K562 (cell line): ENCODE results near the gene SEC24C. TPM values are rescaled to one million over a fixed set of nuclear protein-coding genes. Genes with fewer than 3 reads are reported as not detected.
A peak's percentile ranks its signal among the peaks of the same experiment; 100 is the strongest.

Experiments used
- CBX8 ChIP-seq: fragments of 200-600 bp; sonication (generic); IDR thresholded peaks from 2 replicates; pipeline ENCODE4 v1.6.1; 2012; ENCODE audit warnings: borderline replicate concordance, mixed run types, low read depth, mild to moderate bottlenecking, moderate library complexity, mixed read lengths, low read length, control low read depth, inconsistent platforms; ENCODE audit not compliant: poor library complexity, severe bottlenecking; ENCODE audit errors: extremely low read depth
- CREB1 ChIP-seq, 2 experiments: sonication (generic) in 1 of 2; formaldehyde crosslinking in 1 of 2; IDR thresholded peaks; 2 replicates each; pipeline versions ENCODE4 v1.6.1 to v1.8.0; 2012 to 2022; ENCODE audit warnings: inconsistent platforms in 1 of 2, mild to moderate bottlenecking in 1 of 2, missing genetic modification reagents in 1 of 2, moderate library complexity in 1 of 2
- DPF2 ChIP-seq: fragments of 450-650 bp; IDR thresholded peaks from 2 replicates; pipeline ENCODE4 v1.6.1; 2016
- ESRRA ChIP-seq: fragments of 450-650 bp; IDR thresholded peaks from 2 replicates; pipeline ENCODE4 v1.6.1; 2014; ENCODE audit warnings: low read depth, mild to moderate bottlenecking, moderate library complexity, borderline replicate concordance
- ETV5 ChIP-seq: sonication (generic); formaldehyde crosslinking; IDR thresholded peaks from 2 replicates; pipeline ENCODE4 v1.4.0; 2020; ENCODE audit warnings: low read depth, mild to moderate bottlenecking, missing genetic modification reagents
- ETV6 ChIP-seq, 3 experiments: fragments of 150-350 bp in 1 of 3; sonication (generic) in 1 of 3; formaldehyde crosslinking in 1 of 3; IDR thresholded peaks; 2 replicates each; pipeline versions ENCODE4 v1.6.1 to v1.8.0; 2014 to 2022; ENCODE audit warnings: borderline replicate concordance in 2 of 3, low read depth in 2 of 3, antibody characterized with exemption in 1 of 3, low read length in 1 of 3, mild to moderate bottlenecking in 1 of 3, missing genetic modification reagents in 1 of 3
- GTF2E2 ChIP-seq: fragments of 200-800 bp; sonication (Bioruptor generic); IDR thresholded peaks from 2 replicates; pipeline ENCODE4 v1.6.1; 2016; ENCODE audit warnings: missing genetic modification characterization, missing compliant biosample characterization
- HNRNPL ChIP-seq: fragments of 200-400 bp; formaldehyde crosslinking; IDR thresholded peaks from 2 replicates; pipeline ENCODE4 v1.6.1; 2017; ENCODE audit warnings: low read depth, mild to moderate bottlenecking, low read length
- MAFF ChIP-seq: IDR thresholded peaks from 2 replicates; pipeline ENCODE4 v1.6.1; 2012; ENCODE audit warnings: low read length, improper control_type of control experiment
- MCM5 ChIP-seq: fragments of 450-650 bp; IDR thresholded peaks from 2 replicates; pipeline ENCODE4 v1.6.1; 2016; ENCODE audit warnings: low read depth
- MEF2D ChIP-seq: conservative IDR thresholded peaks from 2 replicates; pipeline ENCODE4 v1.6.1; 2016; ENCODE audit warnings: low read depth, missing genetic modification characterization, missing compliant biosample characterization
- NFIC ChIP-seq: fragments of 450-650 bp; IDR thresholded peaks from 2 replicates; pipeline ENCODE4 v1.6.1; 2017; ENCODE audit warnings: mild to moderate bottlenecking, inconsistent platforms
- PPARD ChIP-seq: fragments of 250-450 bp; sonication (Bioruptor Pico); IDR thresholded peaks from 2 replicates; pipeline ENCODE4 v1.8.0; 2022; ENCODE audit warnings: inconsistent platforms, mild to moderate bottlenecking, moderate library complexity
- RBM14 ChIP-seq: fragments of 200-400 bp; formaldehyde crosslinking; IDR thresholded peaks from 2 replicates; pipeline ENCODE4 v1.6.1; 2018; ENCODE audit warnings: low read depth, mild to moderate bottlenecking, low read length, moderate library complexity, borderline replicate concordance; ENCODE audit not compliant: insufficient read depth
- RHOXF2B ChIP-seq: fragments of 250-450 bp; sonication (Bioruptor Pico); conservative IDR thresholded peaks from 2 replicates; pipeline ENCODE4 v1.5.1; 2021
- SAFB ChIP-seq: fragments of 200-400 bp; formaldehyde crosslinking; IDR thresholded peaks from 2 replicates; pipeline ENCODE4 v1.6.1; 2017; ENCODE audit warnings: low read depth, low read length, borderline replicate concordance
- SIN3B ChIP-seq: fragments of 450-650 bp; IDR thresholded peaks from 2 replicates; pipeline ENCODE4 v1.6.1; 2017; ENCODE audit warnings: low read depth, mild to moderate bottlenecking, moderate library complexity
- SIX5 ChIP-seq, 2 experiments: IDR thresholded peaks; 2 replicates each; pipeline ENCODE4 v1.6.1; 2011; ENCODE audit warnings: low read length in 2 of 2, borderline replicate concordance in 1 of 2, low read depth in 1 of 2, mild to moderate bottlenecking in 1 of 2, moderate library complexity in 1 of 2; ENCODE audit not compliant: insufficient read depth in 1 of 2
- SMAD3 ChIP-seq: fragments of 450-650 bp; formaldehyde crosslinking; conservative IDR thresholded peaks from 2 replicates; pipeline ENCODE4 v1.4.0; 2020; ENCODE audit warnings: mild to moderate bottlenecking
- SOX6 ChIP-seq: fragments of 450-650 bp; IDR thresholded peaks from 2 replicates; pipeline ENCODE4 v1.6.1; 2014; ENCODE audit warnings: mild to moderate bottlenecking
- TAL1 ChIP-seq: fragments of 450-650 bp; IDR thresholded peaks from 2 replicates; pipeline ENCODE4 v1.6.1; 2016; ENCODE audit warnings: mild to moderate bottlenecking
- THRAP3 ChIP-seq: fragments of 450-650 bp; IDR thresholded peaks from 2 replicates; pipeline ENCODE4 v1.6.1; 2016; ENCODE audit warnings: mild to moderate bottlenecking, inconsistent platforms, borderline replicate concordance
- WHSC1 ChIP-seq: IDR thresholded peaks from one replicate; pipeline ENCODE4 v1.6.1; 2012; ENCODE audit warnings: low read length, control low read depth, inconsistent platforms
- ZNF140 ChIP-seq: fragments of 250-450 bp; sonication (Bioruptor Pico); IDR thresholded peaks from 2 replicates; pipeline ENCODE4 v1.8.0; 2021; ENCODE audit warnings: moderate library complexity, mild to moderate bottlenecking, inconsistent platforms
- ZNF146 ChIP-seq: IDR thresholded peaks from one replicate; pipeline ENCODE4 v1.6.1; 2018; ENCODE audit warnings: missing compliant biosample characterization; ENCODE audit not compliant: unreplicated experiment
- ZNF174 ChIP-seq: fragments of 250-450 bp; sonication (Bioruptor Pico); IDR thresholded peaks from 2 replicates; pipeline ENCODE4 v1.4.0; 2020; ENCODE audit warnings: mild to moderate bottlenecking
- ZNF24 ChIP-seq: fragments of 450-650 bp; IDR thresholded peaks from 2 replicates; pipeline ENCODE4 v1.6.1; 2016
- ZNF764 ChIP-seq: fragments of 250-450 bp; sonication (Bioruptor Pico); IDR thresholded peaks from 2 replicates; pipeline ENCODE4 v1.4.0; 2020; ENCODE audit warnings: low read depth, mild to moderate bottlenecking, moderate library complexity
- polyA plus RNA-seq, 8 experiments: library from polyadenylated mRNA; depleted of rRNA in 4 of 8; stranded (reverse) in 5 of 8; unstranded in 3 of 8; fragments of >200 nt; fragmentation: Nextera tagmentation in 2 of 8; fragmentation: Illumina TruSeq in 1 of 8; extraction: Ambion mirVana in 2 of 8; extraction: Trizol in 1 of 8; gene quantifications; 2 replicates each; pipeline versions ENCODE4 v1.2.1 to v1.2.3, GENCODE V29; 2011 to 2014; ENCODE audit warnings: inconsistent platforms in 1 of 8, missing spikeins in 1 of 8
- total RNA-seq, 7 experiments: library from RNA; depleted of rRNA in 6 of 7; stranded (reverse); fragments of >200 nt in 6 of 7; fragmentation: Illumina TruSeq in 2 of 7; extraction: Trizol in 2 of 7; gene quantifications; 2 replicates each; pipeline versions ENCODE4 v1.2.1 to v1.2.3, GENCODE V29; 2011 to 2021; ENCODE audit warnings: low replicate concordance in 1 of 7
- TF ChIP-seq, protein P1 (sequence below): fragments of 450-650 bp; formaldehyde crosslinking; IDR thresholded peaks from 2 replicates; pipeline ENCODE4 v1.4.0; 2022; ENCODE audit warnings: missing genetic modification characterization

The SEC24C gene
- total and polyA plus RNA-seq, 9 of the 15 experiments (the other 6 are each of a cell fraction or from before 2014, with no cell fraction given): 19.0 to 115 (median 70.5) TPM

DNA sequence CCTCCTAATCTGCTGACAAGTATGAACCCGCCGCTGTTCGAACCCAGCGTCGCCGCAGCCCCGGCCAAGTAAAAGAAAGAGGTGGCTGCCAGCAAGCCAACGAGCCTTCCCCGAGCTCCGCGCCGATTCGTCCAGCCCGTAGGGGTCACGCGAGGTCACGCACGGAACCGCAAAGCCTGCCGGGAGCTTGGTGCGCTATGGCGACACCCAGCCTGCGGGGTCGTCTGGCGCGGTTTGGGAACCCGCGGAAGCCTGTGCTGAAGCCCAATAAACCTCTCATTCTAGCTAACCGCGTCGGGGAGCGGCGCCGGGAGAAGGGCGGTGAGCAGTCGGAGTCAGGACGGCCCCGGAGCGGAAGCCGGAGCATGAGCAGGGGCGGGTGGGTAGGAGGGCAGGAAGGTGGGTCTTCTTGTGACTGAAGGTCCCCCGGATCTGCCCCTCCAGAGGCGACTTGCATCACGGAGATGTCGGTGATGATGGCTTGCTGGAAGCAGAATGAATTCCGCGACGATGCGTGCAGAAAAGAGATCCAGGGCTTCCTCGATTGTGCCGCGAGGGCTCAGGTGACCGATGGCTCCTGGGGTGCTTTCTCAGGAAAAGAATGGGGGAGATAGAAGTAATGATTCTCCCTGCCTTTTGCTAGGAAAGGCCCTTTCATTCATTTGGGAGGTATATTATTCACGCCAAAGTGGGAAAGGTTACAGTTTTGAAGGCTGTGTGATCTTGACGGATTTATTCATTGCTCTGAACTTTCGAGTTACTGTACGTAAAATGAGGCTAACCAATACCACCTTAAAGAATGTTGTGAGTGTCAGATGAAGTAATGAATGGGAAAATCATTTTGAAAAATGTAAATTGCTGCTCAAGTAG, 37.9 kb downstream of the SEC24C start, which contains the start of gene CHCHD1 (continued):
- TF ChIP-seq SAFB (no peak), RHOXF2B (CRISPR knock-in tag) (no peak), PPARD (CRISPR knock-in tag) (no peak), MAFF (no peak), ZNF24 (peak; percentile 90), CBX8 (no peak), THRAP3 (no peak), MEF2D (tag) (0 out of 2 replicates have a peak, but pooled peaks have one; percentile 56), SIX5 (IDR thresholded peaks at IDR 0.05; ENCODE audit: borderline replicate concordance in 1 of 2, insufficient read depth in 1 of 2, low read depth in 1 of 2, low read length in 2 of 2) (0 out of 4 replicates have a peak, but pooled peaks of 1 of the 2 experiments have one; percentile 19), ZNF140 (CRISPR knock-in tag) (no peak), CREB1 (IDR thresholded peaks at IDR 0.05) (peak; percentile 47; the same call in 1 of the 2 replicates), CREB1 (CRISPR knock-in tag; IDR thresholded peaks at IDR 0.05) (peak; percentile 83), ETV6 (IDR thresholded peaks at IDR 0.05; ENCODE audit: borderline replicate concordance in 1 of 2, low read depth in 2 of 2, low read length in 1 of 2) (no peak; a peak in 1 of 4 replicates), ETV6 (CRISPR knock-in tag; IDR thresholded peaks at IDR 0.05; ENCODE audit: borderline replicate concordance) (no peak; the same call in 1 of the 2 replicates), DPF2 (no peak), SOX6 (peak; percentile 27; the same call in 1 of the 2 replicates), ETV5 (peak; percentile 81; the same call in 1 of the 2 replicates), ZNF174 (CRISPR knock-in tag) (no peak), ESRRA (peak; percentile 94), SMAD3 (CRISPR knock-in tag) (peak; percentile 34; the same call in 1 of the 2 replicates), WHSC1 (no peak), HNRNPL (no peak), MCM5 (no peak), NFIC (peak; percentile 58), RBM14 (no peak), ZNF146 (CRISPR knock-in tag) (no peak), GTF2E2 (tag) (peak; percentile 61; the same call in 1 of the 2 replicates), SIN3B (peak; percentile 92), ZNF764 (CRISPR knock-in tag) (no peak), TAL1 (no peak)
- TF ChIP-seq, protein P1, sequence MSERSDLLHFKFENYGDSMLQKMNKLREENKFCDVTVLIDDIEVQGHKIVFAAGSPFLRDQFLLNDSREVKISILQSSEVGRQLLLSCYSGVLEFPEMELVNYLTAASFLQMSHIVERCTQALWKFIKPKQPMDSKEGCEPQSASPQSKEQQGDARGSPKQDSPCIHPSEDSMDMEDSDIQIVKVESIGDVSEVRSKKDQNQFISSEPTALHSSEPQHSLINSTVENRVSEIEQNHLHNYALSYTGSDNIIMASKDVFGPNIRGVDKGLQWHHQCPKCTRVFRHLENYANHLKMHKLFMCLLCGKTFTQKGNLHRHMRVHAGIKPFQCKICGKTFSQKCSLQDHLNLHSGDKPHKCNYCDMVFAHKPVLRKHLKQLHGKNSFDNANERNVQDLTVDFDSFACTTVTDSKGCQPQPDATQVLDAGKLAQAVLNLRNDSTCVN: no peak
